ENCODE results near the gene SHMT1.

DNA sequence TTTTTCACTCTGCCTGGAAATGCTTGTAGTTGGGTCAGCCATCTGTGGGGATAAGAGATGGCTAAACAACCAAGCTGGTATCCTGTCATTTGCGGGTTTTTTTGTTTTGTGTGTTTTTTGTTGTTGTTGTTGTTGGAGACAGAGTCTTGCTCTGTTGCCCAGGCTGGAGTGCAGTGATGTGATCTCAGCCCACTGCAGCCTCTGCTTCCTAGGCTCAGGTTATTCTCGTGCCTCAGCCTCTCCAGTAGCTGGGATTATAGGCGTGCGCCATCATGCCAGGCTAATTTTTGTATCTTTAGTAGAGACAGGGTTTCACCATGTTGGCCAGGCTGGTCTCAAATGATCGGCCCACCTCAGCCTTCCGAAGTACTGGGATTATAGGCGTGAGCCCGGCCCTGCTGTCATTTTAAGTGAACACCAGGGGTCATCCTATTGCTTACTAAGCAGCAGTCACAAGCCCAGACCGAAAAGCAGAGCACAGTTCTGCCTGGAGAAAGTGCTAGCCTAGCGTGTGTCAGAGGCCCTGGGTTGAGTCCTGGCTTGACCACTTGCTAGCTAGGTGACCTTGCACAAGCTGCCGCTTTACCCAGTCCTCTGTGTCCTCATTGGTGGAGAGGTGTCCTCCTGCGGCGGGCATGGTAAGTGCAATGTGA lies 43.6 kb downstream of the SHMT1 start:
- TF ChIP-seq POLR2A (IDR thresholded peaks at IDR 0.05; ENCODE audit: low read depth, low read length), result no peak
- TF ChIP-seq, protein P1, sequence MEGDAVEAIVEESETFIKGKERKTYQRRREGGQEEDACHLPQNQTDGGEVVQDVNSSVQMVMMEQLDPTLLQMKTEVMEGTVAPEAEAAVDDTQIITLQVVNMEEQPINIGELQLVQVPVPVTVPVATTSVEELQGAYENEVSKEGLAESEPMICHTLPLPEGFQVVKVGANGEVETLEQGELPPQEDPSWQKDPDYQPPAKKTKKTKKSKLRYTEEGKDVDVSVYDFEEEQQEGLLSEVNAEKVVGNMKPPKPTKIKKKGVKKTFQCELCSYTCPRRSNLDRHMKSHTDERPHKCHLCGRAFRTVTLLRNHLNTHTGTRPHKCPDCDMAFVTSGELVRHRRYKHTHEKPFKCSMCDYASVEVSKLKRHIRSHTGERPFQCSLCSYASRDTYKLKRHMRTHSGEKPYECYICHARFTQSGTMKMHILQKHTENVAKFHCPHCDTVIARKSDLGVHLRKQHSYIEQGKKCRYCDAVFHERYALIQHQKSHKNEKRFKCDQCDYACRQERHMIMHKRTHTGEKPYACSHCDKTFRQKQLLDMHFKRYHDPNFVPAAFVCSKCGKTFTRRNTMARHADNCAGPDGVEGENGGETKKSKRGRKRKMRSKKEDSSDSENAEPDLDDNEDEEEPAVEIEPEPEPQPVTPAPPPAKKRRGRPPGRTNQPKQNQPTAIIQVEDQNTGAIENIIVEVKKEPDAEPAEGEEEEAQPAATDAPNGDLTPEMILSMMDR (conservative IDR thresholded peaks at IDR 0.05; ENCODE audit: low read depth, low read length), result peak; percentile 56

Measured in IMR-90 (cell line).